Tongue (tissue), 2 donors: Measurements from ENCODE around the gene GID8. TPM values are rescaled to one million over a fixed set of nuclear protein-coding genes. Genes with fewer than 3 reads are reported as not detected.
"Not testable (repeated sequence)": the region's sequence is repeated elsewhere in the genome, so short reads cannot be mapped to it uniquely, and the experiment has no call there.

ENCODE experiments used
- DNase-seq: peaks from one replicate; pipeline ENCODE4 v3.0.0-alpha.2; 2015
- total RNA-seq: library from RNA; depleted of rRNA; stranded (reverse); fragments of >200 nt; gene quantifications from one replicate; pipeline ENCODE4 v1.2.3, GENCODE V29; 2014

The GID8 gene
- total RNA-seq, 1 donor from 2014 or later = 31.3 TPM

GRCh38 chr20:62922451-62922921, 15.5 kb upstream of the GID8 start:
- no peak for DNase-seq

DNA sequence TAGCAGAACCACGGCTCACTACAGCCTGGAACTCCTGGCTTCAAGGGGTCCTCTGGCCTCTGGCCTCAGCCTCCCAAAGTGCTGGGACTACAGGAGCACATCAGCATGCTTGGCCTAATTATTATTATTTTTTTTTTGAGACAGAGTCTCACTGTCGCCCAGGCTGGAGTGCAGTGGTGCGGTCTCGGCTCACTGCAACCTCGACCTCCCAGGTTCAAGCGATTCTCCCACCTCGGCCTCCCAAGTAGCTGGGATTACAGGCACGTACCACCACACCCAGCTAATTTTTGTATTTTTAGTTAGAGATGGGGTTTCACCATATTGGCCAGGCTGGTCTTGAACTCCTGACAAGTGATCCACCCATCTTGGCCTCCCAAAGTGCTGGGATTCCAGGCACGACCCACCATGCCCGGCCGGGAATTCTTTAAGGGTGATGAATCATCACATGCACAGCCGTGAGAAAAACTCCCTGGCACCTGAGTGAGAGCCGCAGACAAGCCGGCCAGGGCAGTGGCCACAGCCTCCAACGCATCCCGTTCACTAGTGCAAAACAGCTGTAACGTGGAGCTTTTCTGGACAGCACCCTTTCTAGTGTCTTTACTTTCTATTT, 14.8 kb upstream of the GID8 start:
- DNase-seq = not testable (repeated sequence)

DNA sequence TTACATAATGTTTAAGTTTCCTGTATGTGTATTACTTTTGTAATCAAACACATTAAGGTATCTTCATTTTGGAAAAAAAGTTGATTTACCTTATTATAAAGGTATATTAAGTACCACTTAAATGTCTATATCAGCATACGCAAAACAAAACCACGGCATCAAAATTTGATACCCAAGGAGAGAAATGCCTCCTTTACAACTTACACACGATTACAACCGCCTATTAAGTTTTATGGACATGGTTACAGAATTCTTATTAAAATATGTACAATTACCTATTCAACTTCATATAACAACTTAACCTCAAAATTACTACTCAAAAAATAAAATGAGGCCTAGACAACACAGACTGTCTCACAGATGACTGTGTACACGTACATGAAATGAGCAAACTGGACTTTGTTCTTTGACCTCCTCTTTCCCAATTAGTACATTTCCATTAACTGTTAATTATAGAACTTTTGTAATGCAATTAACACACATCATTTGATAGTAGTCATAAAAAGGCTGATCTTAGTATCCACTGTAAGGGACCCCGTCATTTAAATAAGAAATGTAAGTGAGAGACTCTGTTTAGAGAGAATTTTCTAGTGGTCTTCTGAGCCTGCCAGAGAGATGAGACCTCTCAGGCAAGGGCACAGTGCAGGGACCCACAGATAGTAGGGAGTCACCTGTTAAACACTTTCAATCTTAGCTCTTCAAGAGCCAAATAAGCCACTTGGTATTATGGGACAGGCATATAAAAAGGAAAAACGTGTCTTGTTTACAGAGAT, 14.1 kb upstream of the GID8 start:
- DNase-seq = no peak

DNA sequence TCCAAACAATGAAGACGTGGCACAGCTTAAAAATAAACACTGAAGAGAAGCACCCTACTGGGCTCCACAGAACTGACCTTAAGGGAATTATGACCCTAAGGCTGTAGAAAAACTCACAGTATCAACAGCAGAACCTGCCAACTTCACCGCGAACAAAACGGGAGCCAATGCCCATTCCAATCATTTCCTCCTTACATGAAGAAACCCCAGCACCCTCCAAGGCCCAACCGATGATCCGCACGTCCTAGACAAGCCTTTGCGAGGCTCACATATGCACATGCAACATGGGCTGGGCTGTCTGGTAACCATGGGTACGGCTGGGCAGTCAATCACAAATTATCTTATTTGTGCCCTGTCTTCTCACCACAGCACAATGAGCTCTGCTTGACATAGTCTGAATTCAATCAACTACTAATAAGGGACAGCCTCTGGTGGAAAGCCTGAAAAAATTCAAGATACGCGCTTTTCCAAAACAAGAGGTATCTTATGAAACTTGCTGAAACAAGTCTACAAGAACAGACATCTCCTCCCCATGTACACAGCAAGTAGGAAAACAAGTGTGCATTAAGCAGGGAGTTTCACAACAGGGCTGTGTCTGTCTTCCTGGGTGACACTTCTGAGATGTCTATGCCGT, 13.4 kb upstream of the GID8 start:
- peak; percentile 25 for DNase-seq

GRCh38 chr20:62925076-62925419, 12.9 kb upstream of the GID8 start:
- no peak for DNase-seq

DNA sequence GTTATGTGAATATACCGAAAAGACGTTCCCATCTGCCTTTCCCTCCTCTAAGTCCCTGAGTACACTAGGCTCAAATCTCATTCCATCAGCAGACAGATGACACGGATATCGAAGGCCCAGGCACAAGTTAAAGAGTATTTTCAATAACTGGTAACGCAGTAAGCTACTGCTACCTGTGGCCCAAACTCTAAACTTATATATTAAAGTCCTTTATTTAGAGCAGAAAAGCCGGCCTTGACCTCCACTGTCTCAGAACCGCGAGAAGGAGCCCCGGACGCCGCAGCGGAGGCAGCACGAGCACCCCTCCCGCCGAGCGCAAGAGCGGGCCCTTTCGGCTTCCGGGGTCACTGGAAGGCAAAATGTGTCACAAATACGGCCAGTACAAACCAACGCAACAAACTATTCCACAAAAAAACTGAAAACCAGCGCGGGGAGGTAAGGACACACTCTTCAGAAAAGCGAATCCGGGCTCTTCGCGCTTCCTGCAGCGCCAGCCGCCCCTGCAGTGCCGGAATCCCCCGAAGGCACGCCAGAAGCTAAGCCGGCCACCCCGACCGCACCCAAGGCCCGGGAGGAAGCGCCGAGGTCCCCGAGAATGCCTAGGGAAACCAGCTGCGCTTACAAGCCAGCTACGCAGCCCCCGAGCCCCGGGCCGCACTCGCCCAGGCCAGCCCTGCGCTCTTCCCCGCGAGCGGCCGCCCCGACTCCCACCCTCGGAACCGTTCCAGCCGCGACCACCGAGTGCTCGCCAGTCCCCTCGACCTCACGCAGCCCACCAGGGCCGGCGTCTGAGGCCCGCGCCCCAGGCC, 12.3 kb upstream of the GID8 start:
- DNase-seq = peak; percentile 36

DNA sequence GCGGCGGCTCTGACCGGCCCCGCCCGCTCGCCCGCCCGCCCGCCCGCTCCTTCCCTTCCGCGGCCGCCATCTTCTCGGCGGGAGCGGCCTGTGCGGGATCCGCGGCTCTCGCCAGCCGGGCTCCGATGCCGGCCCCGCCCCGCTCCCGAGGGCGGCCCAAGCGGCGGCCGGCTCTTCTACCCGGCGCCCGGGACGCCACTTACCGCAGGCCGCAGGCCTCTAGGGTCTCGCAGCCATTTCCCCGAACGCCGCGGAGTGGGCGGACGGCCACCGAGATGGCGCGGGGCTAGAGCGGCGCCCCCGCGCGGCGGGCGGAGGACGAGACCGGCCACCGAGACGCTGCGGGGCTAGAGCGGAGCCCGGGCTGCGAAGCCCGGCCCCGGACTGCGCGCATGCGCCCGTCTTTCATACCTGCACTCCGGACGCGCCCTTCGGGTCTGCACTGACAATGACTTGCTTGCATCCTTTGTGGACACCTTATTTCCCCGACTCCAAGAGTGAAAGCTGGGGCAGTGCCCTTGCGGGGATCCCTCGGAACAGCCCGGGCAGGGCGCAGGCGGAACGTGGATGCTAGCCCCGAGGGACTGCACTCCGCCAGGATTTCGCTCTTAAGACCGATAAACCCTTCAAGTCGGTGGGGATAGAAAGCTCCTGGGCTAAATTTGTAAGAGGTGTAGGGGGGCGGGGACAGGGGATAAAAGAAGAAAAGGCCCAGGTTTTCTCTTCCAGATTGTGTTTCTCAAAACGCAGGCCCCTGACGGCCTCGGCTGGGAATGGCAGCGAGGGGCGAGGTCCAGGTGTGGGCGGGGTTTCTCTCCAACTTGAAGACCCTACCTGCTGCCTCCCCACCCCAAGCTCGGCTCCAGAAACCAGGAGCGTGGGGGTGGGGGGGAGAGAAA, 11.5 kb upstream of the GID8 start, which contains the start of gene DIDO1:
DIDO1 (minus strand) TSS at position 277 of the 899 bp plus-strand sequence.
- peak; percentile 94 for DNase-seq

DNA sequence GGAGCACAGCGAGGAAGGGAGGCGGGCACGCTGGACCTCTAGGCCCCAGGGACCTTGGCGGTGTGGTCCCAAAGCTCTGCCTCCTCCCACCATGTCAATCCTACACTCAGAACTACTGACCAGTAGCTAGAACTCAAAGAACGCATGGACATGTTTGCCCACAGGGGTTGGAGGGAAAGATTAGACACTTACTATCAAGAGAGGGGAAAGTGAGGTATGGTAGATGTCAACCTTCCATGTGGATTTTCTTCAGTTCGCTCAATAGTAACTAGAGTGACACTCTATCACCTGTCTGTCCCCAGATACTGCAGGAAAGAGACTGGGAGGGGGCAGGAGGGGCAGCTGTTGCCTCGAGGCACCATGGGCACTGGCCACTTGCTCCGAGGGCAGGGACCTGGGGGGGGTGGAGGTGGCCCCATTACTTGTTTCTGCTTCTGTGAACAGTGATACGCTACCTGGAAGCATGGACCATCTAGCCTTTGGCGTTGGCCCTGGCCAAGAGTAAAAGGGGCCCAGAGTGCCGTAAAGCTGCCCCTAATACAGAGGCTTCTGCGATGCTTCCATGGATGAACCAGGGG, 10.7 kb upstream of the GID8 start:
- DNase-seq = no peak

DNA sequence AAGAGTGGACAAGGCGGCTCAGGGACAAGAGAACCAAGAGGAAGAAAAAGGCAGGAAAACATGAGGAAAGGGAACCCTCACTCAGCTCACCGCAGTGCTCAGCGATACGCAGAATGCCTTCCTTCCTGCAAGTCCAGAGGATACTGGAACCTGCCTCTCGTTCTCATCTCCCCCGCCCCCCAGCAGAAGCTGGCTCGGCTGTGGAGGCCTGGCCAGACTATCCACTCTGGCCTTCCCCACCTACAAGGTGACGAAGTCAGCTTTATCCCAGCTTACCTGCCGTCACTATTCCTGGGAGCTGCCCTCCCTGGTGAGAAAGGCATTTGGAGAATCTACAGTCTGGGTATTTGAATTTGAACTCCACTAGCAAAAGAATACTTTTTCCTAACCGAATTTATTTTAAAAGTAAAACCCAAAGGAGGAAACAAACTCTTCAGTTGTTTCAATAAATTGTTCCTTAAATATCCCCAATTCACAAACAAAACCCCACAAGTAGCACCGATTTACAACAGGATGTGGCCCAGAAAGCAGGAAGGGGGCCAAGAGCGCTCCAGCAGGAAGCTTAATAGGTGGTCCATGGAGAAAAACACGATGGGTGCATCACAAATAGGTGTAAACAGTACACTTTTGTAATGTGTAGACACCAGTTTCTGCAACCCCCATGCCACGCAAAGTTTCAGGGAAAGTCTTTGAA, 9.6 kb upstream of the GID8 start:
- DNase-seq = no peak

DNA sequence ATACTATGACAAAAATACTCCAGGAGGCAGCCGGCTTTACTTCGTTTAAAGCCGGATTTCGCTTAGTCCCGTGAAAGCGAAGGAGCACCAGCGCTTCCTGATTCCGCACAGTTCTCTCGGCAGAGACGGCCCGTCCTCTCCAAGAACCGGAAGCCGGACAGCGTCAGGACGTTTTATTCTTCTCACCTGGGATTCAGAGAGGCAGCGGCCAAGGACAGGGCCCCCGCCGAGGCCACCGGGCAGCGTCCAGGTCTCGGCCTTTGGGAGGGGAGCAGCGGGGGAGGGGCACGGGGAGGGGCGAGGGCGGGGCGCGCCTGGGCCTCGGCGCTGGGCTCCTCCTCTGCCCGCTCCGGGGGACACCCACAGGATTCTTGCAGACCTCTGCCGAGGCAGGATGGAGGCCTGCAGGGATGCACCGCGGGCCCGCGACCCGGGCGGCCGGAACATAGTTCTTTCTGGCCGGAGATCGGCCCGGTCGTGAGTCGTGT, 8.9 kb upstream of the GID8 start:
- peak; percentile 58 for DNase-seq

- DNase-seq = no peak
Measured at GRCh38 chr20:62931464-62931863, 6.5 kb upstream of the GID8 start.

DNA sequence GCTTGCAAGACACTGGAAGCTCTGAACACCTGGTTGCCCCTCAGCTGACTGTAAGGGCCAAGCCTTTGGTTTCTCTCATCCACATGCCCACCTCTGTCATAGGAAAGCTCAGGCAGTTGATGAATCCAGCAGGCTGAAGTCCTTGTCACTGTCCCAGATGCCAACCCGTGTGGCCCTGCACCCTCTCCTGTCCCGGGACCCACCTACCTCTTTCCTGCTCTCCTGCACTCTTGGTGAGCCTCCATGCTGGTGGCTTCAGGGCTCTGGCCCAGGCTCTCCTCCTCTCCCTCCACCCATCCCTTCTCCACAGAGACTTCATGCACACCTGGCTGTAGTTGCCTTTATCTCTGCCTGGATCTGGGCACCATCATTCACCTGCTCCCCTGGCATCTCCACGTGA, 4.0 kb upstream of the GID8 start:
- no peak for DNase-seq

GRCh38 chr20:62935204-62935967, 2.6 kb upstream of the GID8 start:
- DNase-seq = no peak

DNA sequence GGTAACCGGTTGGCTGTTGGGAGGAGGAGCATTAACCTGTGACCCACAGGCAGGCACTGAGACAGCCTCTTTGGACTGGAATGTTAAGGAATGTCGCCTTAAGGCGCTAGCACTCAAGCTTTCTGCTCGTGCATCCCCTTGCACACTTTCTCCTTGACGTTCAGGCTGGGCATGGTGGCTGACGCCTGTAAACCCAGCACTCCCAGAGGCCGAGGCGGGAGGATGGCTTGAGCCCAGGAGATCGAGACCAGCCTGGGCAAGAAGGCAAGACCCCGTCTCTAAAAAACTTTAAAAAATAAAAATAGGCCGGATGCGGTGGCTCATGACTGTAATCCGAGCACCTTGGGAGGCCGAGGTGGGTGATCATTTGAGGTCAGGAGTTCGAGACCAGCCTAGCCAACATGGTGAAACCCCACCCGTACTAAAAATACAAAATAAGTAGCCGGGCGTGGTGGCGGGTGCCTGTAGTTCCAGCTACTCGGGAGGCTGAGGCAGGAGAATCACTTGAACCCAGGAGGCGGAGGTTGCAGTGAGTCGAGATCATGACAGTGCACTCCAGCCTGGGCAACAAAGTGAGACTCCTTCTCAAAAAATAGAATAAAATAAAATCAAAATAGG, 1.9 kb upstream of the GID8 start:
- DNase-seq = no peak

DNA sequence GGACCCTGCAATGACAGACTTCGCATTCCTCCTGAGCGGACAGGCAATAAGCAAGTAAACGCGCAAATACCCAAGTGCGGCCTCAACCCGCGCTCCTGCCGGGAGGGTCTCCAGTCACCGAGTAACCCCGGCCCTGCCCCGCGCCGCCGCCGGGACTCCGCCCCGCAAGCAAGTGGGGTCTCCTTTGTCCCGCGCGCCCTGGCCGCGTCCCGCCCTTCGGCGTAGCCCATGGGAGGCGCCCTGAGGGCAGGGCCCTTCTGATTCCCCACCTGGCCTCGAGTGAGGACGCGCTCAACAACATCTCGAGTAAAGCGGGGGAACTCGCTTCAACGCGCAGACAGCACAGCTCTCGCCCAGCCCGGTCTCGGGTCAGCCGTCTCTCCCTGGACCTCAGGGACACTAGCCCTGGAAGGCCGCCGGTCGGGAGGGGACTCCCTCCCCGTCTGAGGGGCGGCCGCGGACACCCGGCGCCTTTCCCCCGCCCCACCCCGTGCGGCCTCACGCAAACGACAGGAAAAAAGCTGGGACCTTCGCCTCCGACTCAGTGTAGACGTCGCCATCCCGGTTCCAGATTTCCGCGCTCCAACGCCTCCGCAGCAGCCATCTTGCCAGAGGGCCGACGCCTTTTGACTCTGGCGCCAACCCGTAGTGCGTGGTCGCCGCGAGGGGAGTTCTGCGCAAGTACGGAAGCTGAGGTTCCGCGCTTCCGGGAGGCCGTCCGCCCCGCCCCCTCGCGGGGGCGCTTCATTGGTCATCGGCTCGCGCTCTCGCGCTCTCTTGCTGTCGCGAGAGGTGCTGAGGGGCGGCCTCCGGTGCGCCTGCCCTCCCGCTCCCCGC, 461 bp upstream of the GID8 start:
- DNase-seq = peak; percentile 98

- no peak for DNase-seq
Measured at GRCh38 chr20:62940875-62941274, 2.9 kb downstream of the GID8 start.

DNA sequence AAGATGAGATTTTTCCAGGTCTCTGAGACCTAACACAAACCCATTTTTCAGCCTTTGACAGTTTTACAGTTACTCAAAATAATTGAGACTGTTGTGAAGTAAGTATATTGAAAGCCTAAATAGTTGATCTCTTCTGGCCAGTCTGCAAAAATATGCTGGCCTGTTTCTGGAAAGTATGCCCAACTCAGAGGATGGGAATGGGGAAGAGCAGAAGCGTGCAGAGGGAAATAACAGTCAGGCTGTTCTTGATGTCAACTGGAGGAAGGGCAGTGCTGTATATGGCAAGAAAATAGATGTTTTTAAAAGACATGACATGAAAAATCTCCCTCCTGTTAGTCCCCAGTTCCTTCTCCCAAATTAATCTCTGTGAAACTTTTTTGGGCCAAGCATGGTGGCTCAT, 3.8 kb downstream of the GID8 start:
- no peak for DNase-seq

DNA sequence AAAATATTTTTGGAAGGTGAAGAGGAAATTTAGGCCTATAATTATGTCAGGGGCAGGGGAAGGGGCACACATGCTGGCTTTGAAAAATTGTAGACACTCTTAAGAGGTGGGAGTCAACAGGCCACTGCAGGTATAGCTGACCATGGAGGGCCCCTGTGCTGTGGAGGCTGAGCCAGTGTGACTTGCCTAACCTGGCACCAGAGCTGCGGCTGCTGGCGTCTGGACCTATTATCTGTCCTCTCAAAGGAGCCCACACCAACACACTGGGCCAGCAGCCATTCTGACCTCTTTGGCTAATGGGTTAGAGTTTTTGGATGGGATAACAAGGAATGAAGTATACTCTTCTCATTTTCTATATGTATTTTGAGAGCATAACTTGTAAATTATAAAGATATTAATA, 4.5 kb downstream of the GID8 start:
- no peak for DNase-seq
